ENCODE measurements around the gene SNAI3.

The SNAI3 gene

GRCh38 chr16:88695218-88695617, 8.9 kb upstream of the SNAI3 start:
- TF ChIP-seq CTCF (IDR thresholded peaks at IDR 0.05; ENCODE audit: control insufficient read depth, extremely low read depth, insufficient read depth) = no peak
- DNase-seq (ENCODE audit: low read depth) = no peak

DNA sequence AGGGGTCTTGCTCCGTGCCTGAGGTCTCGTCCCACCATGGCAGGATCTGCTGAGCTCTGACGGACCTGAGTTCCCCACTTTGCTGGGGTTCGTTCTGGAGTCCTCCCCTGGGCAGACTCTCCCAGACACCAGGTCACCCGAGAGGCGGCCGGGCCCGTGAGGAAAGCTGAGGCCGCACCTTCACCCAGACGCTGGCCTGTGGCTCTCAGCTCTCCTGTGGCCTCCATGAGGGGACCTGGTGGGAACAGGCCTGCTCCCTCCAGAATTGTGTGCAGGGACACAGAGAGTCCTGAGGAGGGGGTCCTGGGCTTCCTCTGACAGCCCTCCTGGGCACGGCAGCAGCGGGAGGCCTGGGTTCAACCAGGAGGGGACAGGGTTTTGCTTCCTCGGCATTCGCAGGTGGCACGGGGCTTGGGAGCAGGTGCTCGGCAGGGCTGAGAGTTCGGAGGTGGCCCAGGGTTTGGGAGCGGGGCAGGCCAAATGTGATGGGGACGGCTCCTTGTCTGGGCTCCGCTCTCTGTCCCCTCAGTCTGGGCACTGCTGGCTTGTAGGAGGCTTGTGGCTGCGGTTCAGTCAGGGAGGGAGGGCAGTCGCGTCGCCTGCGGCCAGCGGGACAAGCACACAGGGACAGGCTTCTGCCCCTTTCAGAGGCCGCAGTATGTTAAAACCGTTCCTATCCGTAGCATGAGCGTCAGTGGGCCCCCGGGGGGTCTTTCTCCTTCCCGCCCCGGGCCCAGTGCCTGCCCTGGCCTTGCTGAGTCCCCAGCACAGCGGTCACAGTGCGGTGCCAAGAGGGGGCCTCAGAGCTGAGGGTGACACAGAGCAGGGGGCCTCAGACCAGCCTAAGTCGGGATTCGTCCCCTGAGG, 8.1 kb upstream of the SNAI3 start:
- TF ChIP-seq CTCF (IDR thresholded peaks at IDR 0.05; ENCODE audit: control insufficient read depth, extremely low read depth, insufficient read depth) = no peak
- no peak overlapping the region for H3K4me3 ChIP-seq (ENCODE audit: low read depth, low read length)
- DNase-seq (ENCODE audit: low read depth) = no peak

More at GRCh38 chr16:88695218-88695617, 8.9 kb upstream of the SNAI3 start:
- H3K4me3 ChIP-seq (ENCODE audit: low read depth, low read length) = no peak overlapping the region

GRCh38 chr16:88693420-88694177, 7.3 kb upstream of the SNAI3 start:
- DNase-seq (ENCODE audit: low read depth) = no peak
- no peak overlapping the region for H3K4me3 ChIP-seq (ENCODE audit: low read depth, low read length)
- TF ChIP-seq CTCF (IDR thresholded peaks at IDR 0.05; ENCODE audit: control insufficient read depth, extremely low read depth, insufficient read depth) = no peak

DNA sequence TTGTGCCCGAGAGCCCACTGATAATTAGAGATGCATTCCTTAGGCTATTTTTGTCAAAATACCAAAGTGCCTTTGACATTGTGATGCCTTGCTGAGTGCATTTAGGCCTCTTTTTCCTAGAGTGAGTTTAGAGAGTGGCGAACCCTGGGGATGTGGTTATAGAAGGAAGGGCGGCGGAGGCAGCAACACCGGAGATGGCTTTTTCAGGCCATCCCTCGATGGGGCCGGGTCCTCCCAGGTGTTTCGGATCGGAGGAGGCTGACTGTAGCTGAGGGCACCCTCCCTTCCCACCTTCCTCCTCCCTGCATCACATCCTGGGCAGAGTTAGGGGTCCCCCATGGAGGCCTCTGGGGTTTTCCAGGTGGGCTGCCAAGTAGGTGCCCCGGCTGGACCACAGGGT, 6.6 kb upstream of the SNAI3 start:
- no peak for DNase-seq (ENCODE audit: low read depth)
- TF ChIP-seq CTCF (IDR thresholded peaks at IDR 0.05; ENCODE audit: control insufficient read depth, extremely low read depth, insufficient read depth) = no peak
- no peak overlapping the region for H3K4me3 ChIP-seq (ENCODE audit: low read depth, low read length)

- DNase-seq (ENCODE audit: low read depth) = no peak
- H3K4me3 ChIP-seq (ENCODE audit: low read depth, low read length) = no peak overlapping the region
- no peak for TF ChIP-seq CTCF (IDR thresholded peaks at IDR 0.05; ENCODE audit: control insufficient read depth, extremely low read depth, insufficient read depth)
These were observed 5.7 kb upstream of the SNAI3 start for GRCh38 chr16:88691924-88692560.

GRCh38 chr16:88691129-88691813, 5.0 kb upstream of the SNAI3 start:
- no peak overlapping the region for H3K4me3 ChIP-seq (ENCODE audit: low read depth, low read length)
- no peak for TF ChIP-seq CTCF (IDR thresholded peaks at IDR 0.05; ENCODE audit: control insufficient read depth, extremely low read depth, insufficient read depth)
- no peak for DNase-seq (ENCODE audit: low read depth)
